Ovary (tissue), 9 donors: ENCODE results near the gene C1orf50. TPM values are rescaled to one million over a fixed set of nuclear protein-coding genes. Genes with fewer than 3 reads are reported as not detected.

Source experiments
- DNase-seq, 5 donors: peaks; one replicate each; pipeline ENCODE4 v3.0.0-alpha.2; 2019 to 2020
- H3K27ac ChIP-seq, 2 donors: fragments of 200-600 bp; one replicate each; pipeline versions ENCODE4 v1.5.1 to v1.8.0; 2019 to 2022
- H3K27me3 ChIP-seq: fragments of 200-600 bp; one replicate; pipeline ENCODE4 v1.8.0; 2022
- H3K36me3 ChIP-seq: fragments of 200-600 bp; sonication (generic); one replicate; pipeline ENCODE4 v1.5.1; 2019
- H3K4me1 ChIP-seq: one replicate; pipeline ENCODE4 v1.8.1; 2013; ENCODE audit warnings: mild to moderate bottlenecking, moderate library complexity; ENCODE audit not compliant: insufficient read depth
- H3K4me3 ChIP-seq: fragments of 200-600 bp; sonication (generic); one replicate; pipeline ENCODE4 v1.5.1; 2017
- H3K9me3 ChIP-seq, 2 donors: fragments of 200-600 bp in 1 of 2; sonication (generic) in 1 of 2; one replicate each; pipeline versions ENCODE4 v1.5.1 to v1.8.1; 2013 to 2019; ENCODE audit warnings: mild to moderate bottlenecking in 1 of 2, moderate library complexity in 1 of 2
- CTCF ChIP-seq, 3 donors: fragments of 450-650 bp in 2 of 3; fragments of 200-600 bp in 1 of 3; IDR thresholded peaks; one replicate each; pipeline versions ENCODE4 v1.5.1 to v1.8.0; 2016 to 2022; ENCODE audit warnings: antibody characterized with exemption in 3 of 3, mild to moderate bottlenecking in 1 of 3
- EP300 ChIP-seq: sonication (generic); formaldehyde crosslinking; IDR thresholded peaks from one replicate; pipeline ENCODE4 v1.6.1; 2017; ENCODE audit warnings: antibody characterized with exemption
- POLR2A ChIP-seq: fragments of 450-650 bp; IDR thresholded peaks from one replicate; pipeline ENCODE4 v1.6.1; 2017; ENCODE audit warnings: antibody characterized with exemption, mild to moderate bottlenecking, moderate library complexity
- WGBS, 3 donors: extraction: QIAGEN DNeasy Blood & Tissue Kit in 1 of 3; methylation state at CpG; one replicate each; pipeline versions ENCODE4 v1.1.5 to v1.1.7; 2013 to 2017; 5-methylcytosine and 5-hydroxymethylcytosine counted together
- intact Hi-C, 4 donors: fragments of 100-400 bp; cut with DNase I; formaldehyde crosslinking; loops; one replicate each; pipeline versions ENCODE4 v1.11.0 to v1.15.1; 2022 to 2023
- polyA plus RNA-seq, 2 donors: library from polyadenylated mRNA; stranded (reverse); fragments of 200-250 nt in 1 of 2; fragments of 350-450 nt in 1 of 2; fragmentation: Illumina TruSeq in 1 of 2; extraction: RNeasy Lipid Tissue Mini Kit (QIAGEN cat#74804) in 1 of 2; gene quantifications; one replicate each; pipeline ENCODE4 v1.2.3, GENCODE V29; 2013 to 2014
- total RNA-seq, 7 donors: library from RNA; depleted of rRNA in 2 of 7; stranded (reverse); fragments of >200 nt in 2 of 7; fragmentation: NEBNext Ultra II Directional in 3 of 7; extraction: Animal tissue kit (Norgen Biotek cat#: 25700) in 3 of 7; gene quantifications; one replicate each; pipeline versions ENCODE4 v1.1.0 to v1.2.4, GENCODE V29; 2016 to 2023
- donor health status: DM: no; HTN: no; CAD: no; lungs with moderate emphysema.
- donor health status: DM: no; HTN: no; CAD: no.
- donor health status: Bipolar disorder and iron deficiency.
- donor health status: DM: yes; HTN: yes; CAD: no.
- donor health status: DM: no; HTN: no; CAD: no.
- donor health status: DM: yes; HTN: yes; CAD: no.

C1orf50 gene
- total and polyA plus RNA-seq, 9 donors, result 1.3 to 13.6 (median 5.8) TPM

DNA sequence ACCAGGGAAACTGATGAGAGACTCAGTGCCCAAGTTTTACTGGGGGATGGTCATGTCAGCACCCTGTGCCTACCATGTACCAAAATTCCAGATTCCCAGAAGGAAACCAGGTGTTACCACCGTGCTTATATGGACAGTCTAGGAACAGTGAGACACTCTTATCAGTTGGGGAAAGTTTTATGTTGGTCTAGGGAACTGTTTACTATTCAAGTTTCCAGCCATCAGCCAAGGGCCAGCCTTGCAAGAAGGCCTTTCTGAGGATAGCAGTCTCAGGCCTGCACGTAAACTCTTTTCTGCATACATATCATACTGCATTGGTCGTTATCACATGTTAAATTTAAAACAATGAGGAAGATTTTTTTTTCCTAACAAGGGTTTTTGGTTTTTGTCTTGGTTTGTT, 30.4 kb downstream of the C1orf50 start:
- no peak for DNase-seq
- Histone ChIP-seq H3K4me1 (no peaks in the 10 kb centered on the region), H3K9me3 (no peaks in the 10 kb centered on the region), H3K36me3 (no peaks in the 10 kb centered on the region), H3K27ac (no peak overlapping the region), H3K27me3 (no peaks in the 10 kb centered on the region), H3K4me3 (no peak overlapping the region)
- 65 to 78% (median 65%) methylated on average over 3 of the region's 3 CpGs for WGBS, 3 donors
- TF ChIP-seq EP300 (no peak), POLR2A (no peak), CTCF (IDR thresholded peaks at IDR 0.05) (no peak)
- intact Hi-C loops, result no loop called here

GRCh38 chr1:42797979-42798378, 30.9 kb downstream of the C1orf50 start:
- intact Hi-C loops, result no loop called here

DNA sequence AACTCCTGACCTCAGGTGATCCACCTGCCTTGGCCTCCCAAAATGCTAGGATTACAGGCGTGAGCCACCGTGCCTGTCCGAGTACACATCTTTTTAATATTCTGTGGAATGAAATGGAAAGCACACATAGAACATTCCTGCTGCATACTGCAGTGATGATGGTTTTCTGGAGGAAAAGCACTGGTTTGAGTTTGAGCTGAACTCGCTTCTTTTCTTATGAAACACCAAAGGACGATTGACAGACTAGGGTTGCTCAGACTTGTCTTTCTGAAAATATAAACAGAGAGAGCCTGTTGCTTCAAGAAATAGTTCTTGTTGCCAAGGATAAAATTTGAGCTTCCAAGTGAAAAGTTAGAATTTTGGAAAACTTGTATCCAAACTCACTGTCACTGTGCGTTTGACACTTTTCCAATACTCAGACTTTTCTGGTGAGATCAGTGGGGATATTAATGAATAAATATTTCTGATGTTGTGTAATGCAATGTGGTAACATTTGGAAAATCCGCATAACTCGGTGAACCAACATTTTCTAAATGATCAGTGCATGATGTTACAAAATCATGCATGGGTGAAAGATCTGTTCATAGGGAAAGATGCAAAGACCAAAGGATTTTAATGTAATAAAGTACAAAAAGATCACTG, 34.9 kb downstream of the C1orf50 start:
- TF ChIP-seq CTCF (IDR thresholded peaks at IDR 0.05), result no peak
- no peak for TF ChIP-seq POLR2A
- no peak for TF ChIP-seq EP300
- Histone ChIP-seq H3K4me1 (no peaks in the 10 kb centered on the region), H3K36me3 (no peaks in the 10 kb centered on the region), H3K4me3 (no peak overlapping the region), H3K27ac (no peak overlapping the region), H3K27me3 (no peaks in the 10 kb centered on the region), H3K9me3 (no peaks in the 10 kb centered on the region)
- intact Hi-C loops, result no loop called here
- DNase-seq, result no peak
- 89 to 90% (median 89%) methylated on average over 8 of the region's 8 CpGs for WGBS, 3 donors

More at GRCh38 chr1:42797979-42798378, 30.9 kb downstream of the C1orf50 start:
- Histone ChIP-seq H3K27me3 (no peaks in the 10 kb centered on the region), H3K36me3 (no peaks in the 10 kb centered on the region), H3K4me1 (no peaks in the 10 kb centered on the region), H3K27ac (no peak overlapping the region), H3K4me3 (no peak overlapping the region), H3K9me3 (no peaks in the 10 kb centered on the region)
- TF ChIP-seq POLR2A, result no peak
- WGBS, 3 donors, result 86 to 94% (median 88%) methylated on average over 5 of the region's 5 CpGs
- no peak for DNase-seq

- no peaks in the 10 kb centered on the region for H3K36me3 ChIP-seq
- H3K9me3 ChIP-seq, result no peaks in the 10 kb centered on the region
- intact Hi-C loops, result no loop called here
- no peak for TF ChIP-seq POLR2A
- no peak for TF ChIP-seq CTCF (IDR thresholded peaks at IDR 0.05)
- no peak for TF ChIP-seq EP300
- no peak for DNase-seq
- no peaks in the 10 kb centered on the region for H3K27me3 ChIP-seq
- H3K27ac ChIP-seq, result no peak overlapping the region
- no peak overlapping the region for H3K4me3 ChIP-seq
- H3K4me1 ChIP-seq, result no peaks in the 10 kb centered on the region
Observed at GRCh38 chr1:42806171-42806570, 39.1 kb downstream of the C1orf50 start.

DNA sequence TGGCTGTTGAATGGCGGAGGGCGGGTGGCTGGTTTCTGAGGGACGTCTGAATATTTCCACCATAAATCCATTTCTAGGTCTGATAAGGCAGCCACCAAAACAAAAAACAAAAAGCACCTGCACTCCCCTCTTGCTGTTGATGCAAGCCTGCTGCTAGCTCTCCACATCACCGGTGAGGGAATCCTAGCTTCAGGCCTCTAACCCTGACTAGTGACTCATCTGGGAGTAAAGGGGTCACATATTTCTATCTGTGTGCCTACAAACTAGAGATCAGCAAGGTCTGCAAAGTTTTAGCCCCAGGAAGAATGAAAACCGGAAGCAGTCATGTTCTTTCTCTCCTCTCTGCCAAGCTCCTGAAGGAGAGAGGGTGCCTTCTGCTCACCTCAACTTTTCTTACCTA, 39.5 kb downstream of the C1orf50 start:
- H3K9me3 ChIP-seq, result no peaks in the 10 kb centered on the region
- no peaks in the 10 kb centered on the region for H3K36me3 ChIP-seq
- no peaks in the 10 kb centered on the region for H3K27me3 ChIP-seq
- no peak for DNase-seq
- TF ChIP-seq EP300, result no peak
- no peak for TF ChIP-seq POLR2A
- no peak for TF ChIP-seq CTCF (IDR thresholded peaks at IDR 0.05)
- no peak overlapping the region for H3K4me3 ChIP-seq
- intact Hi-C loops, result no loop called here
- 58 to 63% (median 60%) methylated on average over 5 of the region's 5 CpGs for WGBS, 3 donors
- H3K27ac ChIP-seq, result no peak overlapping the region
- no peaks in the 10 kb centered on the region for H3K4me1 ChIP-seq
